ENCODE data around the gene TMEM117.

GRCh38 chr12:44235674-44236073, 399.8 kb downstream of the TMEM117 start:
- TF ChIP-seq CTCF (IDR thresholded peaks at IDR 0.05) (no peak), POLR2A (IDR thresholded peaks at IDR 0.05) (no peak)

Measured in tibial nerve (tissue), 3 donors.